H1 (cell line): Measurements from ENCODE around the gene POLR2A. TPM values are rescaled to one million over a fixed set of nuclear protein-coding genes. Genes with fewer than 3 reads are reported as not detected.

Source experiments
- EGR1 ChIP-seq: IDR thresholded peaks from 2 replicates; pipeline ENCODE4 v1.6.1; 2011; ENCODE audit warnings: low read depth, low read length, borderline replicate concordance
- GABPA ChIP-seq: IDR thresholded peaks from 2 replicates; pipeline ENCODE4 v1.6.1; 2011; ENCODE audit warnings: mild to moderate bottlenecking, low read length, moderate library complexity, borderline replicate concordance; ENCODE audit not compliant: insufficient read depth
- JUND ChIP-seq: IDR thresholded peaks from 2 replicates; pipeline ENCODE4 v1.6.1; 2011; ENCODE audit warnings: mild to moderate bottlenecking, improper control_type of control experiment, low read length
- KDM4A ChIP-seq: IDR thresholded peaks from one replicate; pipeline ENCODE4 v1.7.1; 2012; ENCODE audit warnings: low read depth, mild to moderate bottlenecking, moderate library complexity, low read length, inconsistent platforms; ENCODE audit not compliant: severe bottlenecking
- MAFK ChIP-seq: IDR thresholded peaks from 2 replicates; pipeline ENCODE4 v1.6.1; 2012; ENCODE audit warnings: low read depth, mild to moderate bottlenecking, improper control_type of control experiment, low read length
- POLR2A ChIP-seq, 2 experiments: IDR thresholded peaks; 1 replicate in 1 of 2; 2 replicates in 1 of 2; pipeline ENCODE4 v1.6.1; 2011; ENCODE audit warnings: low read depth in 2 of 2, low read length in 2 of 2, mild to moderate bottlenecking in 2 of 2; ENCODE audit errors: control extremely low read depth in 1 of 2
- RXRA ChIP-seq: IDR thresholded peaks from 2 replicates; pipeline ENCODE4 v1.6.1; 2011; ENCODE audit warnings: low read depth, mild to moderate bottlenecking, low read length, moderate library complexity; ENCODE audit not compliant: insufficient read depth
- TCF12 ChIP-seq: IDR thresholded peaks from 2 replicates; pipeline ENCODE4 v1.6.1; 2011; ENCODE audit warnings: low read depth, mild to moderate bottlenecking, low read length
- polyA plus RNA-seq, 7 experiments: library from polyadenylated mRNA; depleted of rRNA in 3 of 7; stranded (reverse) in 5 of 7; unstranded in 2 of 7; fragments of >200 nt in 5 of 7; fragments of 200-250 nt in 2 of 7; gene quantifications; 1 replicate in 5 of 7; 2 replicates in 1 of 7; 4 replicates in 1 of 7; pipeline versions ENCODE4 v1.2.1 to v1.2.3, GENCODE V29; 2011 to 2013; ENCODE audit warnings: missing spikeins in 2 of 7, mixed read lengths in 2 of 7
- total RNA-seq: library from RNA; stranded (reverse); fragmentation: NEBNext Ultra II Directional; extraction: Animal tissue kit (Norgen Biotek cat#: 25700); gene quantifications from 2 replicates; pipeline ENCODE4 v1.2.1, GENCODE V29; 2021
- TF ChIP-seq, protein P1 (sequence below): fragments of 300-600 bp; sonication (generic); IDR thresholded peaks from 2 replicates; pipeline ENCODE4 v1.7.1; 2012; ENCODE audit warnings: low read length, moderate library complexity, mild to moderate bottlenecking, inconsistent platforms; ENCODE audit not compliant: insufficient replicate concordance

POLR2A gene
- total and polyA plus RNA-seq, 2 of the 8 experiments (the other 6 are each of a cell fraction or from before 2014, with no cell fraction given), result 26.8 to 150 TPM

DNA sequence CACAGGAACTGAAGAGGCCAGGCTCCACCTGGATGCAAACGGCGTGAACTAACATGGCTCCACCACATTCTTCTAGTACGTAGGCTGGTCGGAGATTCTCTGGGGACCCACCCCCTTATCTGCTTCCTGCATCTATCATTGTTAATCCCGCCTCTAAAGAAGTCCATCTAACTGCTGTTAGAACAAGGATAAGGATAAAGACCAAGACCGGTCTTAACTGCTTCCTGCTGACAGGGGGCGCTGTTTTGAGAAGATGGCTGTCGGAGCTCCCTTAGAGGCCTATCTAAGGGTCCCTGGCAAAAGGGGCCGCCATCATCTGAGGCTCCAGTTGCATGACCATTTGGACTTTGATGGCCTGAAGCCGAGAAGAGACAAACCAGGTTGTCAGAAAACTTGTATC, 38.9 kb downstream of the POLR2A start (continued):
- TF ChIP-seq, protein P1, sequence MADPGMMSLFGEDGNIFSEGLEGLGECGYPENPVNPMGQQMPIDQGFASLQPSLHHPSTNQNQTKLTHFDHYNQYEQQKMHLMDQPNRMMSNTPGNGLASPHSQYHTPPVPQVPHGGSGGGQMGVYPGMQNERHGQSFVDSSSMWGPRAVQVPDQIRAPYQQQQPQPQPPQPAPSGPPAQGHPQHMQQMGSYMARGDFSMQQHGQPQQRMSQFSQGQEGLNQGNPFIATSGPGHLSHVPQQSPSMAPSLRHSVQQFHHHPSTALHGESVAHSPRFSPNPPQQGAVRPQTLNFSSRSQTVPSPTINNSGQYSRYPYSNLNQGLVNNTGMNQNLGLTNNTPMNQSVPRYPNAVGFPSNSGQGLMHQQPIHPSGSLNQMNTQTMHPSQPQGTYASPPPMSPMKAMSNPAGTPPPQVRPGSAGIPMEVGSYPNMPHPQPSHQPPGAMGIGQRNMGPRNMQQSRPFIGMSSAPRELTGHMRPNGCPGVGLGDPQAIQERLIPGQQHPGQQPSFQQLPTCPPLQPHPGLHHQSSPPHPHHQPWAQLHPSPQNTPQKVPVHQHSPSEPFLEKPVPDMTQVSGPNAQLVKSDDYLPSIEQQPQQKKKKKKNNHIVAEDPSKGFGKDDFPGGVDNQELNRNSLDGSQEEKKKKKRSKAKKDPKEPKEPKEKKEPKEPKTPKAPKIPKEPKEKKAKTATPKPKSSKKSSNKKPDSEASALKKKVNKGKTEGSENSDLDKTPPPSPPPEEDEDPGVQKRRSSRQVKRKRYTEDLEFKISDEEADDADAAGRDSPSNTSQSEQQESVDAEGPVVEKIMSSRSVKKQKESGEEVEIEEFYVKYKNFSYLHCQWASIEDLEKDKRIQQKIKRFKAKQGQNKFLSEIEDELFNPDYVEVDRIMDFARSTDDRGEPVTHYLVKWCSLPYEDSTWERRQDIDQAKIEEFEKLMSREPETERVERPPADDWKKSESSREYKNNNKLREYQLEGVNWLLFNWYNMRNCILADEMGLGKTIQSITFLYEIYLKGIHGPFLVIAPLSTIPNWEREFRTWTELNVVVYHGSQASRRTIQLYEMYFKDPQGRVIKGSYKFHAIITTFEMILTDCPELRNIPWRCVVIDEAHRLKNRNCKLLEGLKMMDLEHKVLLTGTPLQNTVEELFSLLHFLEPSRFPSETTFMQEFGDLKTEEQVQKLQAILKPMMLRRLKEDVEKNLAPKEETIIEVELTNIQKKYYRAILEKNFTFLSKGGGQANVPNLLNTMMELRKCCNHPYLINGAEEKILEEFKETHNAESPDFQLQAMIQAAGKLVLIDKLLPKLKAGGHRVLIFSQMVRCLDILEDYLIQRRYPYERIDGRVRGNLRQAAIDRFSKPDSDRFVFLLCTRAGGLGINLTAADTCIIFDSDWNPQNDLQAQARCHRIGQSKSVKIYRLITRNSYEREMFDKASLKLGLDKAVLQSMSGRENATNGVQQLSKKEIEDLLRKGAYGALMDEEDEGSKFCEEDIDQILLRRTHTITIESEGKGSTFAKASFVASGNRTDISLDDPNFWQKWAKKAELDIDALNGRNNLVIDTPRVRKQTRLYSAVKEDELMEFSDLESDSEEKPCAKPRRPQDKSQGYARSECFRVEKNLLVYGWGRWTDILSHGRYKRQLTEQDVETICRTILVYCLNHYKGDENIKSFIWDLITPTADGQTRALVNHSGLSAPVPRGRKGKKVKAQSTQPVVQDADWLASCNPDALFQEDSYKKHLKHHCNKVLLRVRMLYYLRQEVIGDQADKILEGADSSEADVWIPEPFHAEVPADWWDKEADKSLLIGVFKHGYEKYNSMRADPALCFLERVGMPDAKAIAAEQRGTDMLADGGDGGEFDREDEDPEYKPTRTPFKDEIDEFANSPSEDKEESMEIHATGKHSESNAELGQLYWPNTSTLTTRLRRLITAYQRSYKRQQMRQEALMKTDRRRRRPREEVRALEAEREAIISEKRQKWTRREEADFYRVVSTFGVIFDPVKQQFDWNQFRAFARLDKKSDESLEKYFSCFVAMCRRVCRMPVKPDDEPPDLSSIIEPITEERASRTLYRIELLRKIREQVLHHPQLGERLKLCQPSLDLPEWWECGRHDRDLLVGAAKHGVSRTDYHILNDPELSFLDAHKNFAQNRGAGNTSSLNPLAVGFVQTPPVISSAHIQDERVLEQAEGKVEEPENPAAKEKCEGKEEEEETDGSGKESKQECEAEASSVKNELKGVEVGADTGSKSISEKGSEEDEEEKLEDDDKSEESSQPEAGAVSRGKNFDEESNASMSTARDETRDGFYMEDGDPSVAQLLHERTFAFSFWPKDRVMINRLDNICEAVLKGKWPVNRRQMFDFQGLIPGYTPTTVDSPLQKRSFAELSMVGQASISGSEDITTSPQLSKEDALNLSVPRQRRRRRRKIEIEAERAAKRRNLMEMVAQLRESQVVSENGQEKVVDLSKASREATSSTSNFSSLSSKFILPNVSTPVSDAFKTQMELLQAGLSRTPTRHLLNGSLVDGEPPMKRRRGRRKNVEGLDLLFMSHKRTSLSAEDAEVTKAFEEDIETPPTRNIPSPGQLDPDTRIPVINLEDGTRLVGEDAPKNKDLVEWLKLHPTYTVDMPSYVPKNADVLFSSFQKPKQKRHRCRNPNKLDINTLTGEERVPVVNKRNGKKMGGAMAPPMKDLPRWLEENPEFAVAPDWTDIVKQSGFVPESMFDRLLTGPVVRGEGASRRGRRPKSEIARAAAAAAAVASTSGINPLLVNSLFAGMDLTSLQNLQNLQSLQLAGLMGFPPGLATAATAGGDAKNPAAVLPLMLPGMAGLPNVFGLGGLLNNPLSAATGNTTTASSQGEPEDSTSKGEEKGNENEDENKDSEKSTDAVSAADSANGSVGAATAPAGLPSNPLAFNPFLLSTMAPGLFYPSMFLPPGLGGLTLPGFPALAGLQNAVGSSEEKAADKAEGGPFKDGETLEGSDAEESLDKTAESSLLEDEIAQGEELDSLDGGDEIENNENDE, result no peak
- no peak for TF ChIP-seq GABPA
- no peak for TF ChIP-seq TCF12
- no peak for TF ChIP-seq EGR1
- TF ChIP-seq POLR2A (IDR thresholded peaks at IDR 0.05; ENCODE audit: control extremely low read depth in 1 of 2, low read depth in 2 of 2, low read length in 2 of 2), result no peak
- TF ChIP-seq KDM4A, result no peak
- TF ChIP-seq JUND, result no peak
- TF ChIP-seq MAFK, result no peak
- no peak for TF ChIP-seq RXRA
